Osteoblast (primary cell): ENCODE measurements around the gene APOBEC3B. TPM values are rescaled to one million over a fixed set of nuclear protein-coding genes. Genes with fewer than 3 reads are reported as not detected.
"Not testable (repeated sequence)": the region's sequence is repeated elsewhere in the genome, so short reads cannot be mapped to it uniquely, and the experiment has no call there.

Experiments used
- DNase-seq: peaks from one replicate; pipeline ENCODE4 v3.0.0; 2011; ENCODE audit warnings: low spot score, mixed read lengths; ENCODE audit not compliant: insufficient read length; ENCODE audit errors: missing footprints
- H2AFZ ChIP-seq: 2 replicates; pipeline ENCODE4 v1.6.0; 2011; ENCODE audit warnings: mild to moderate bottlenecking, low read length
- H3K27ac ChIP-seq: 2 replicates; pipeline ENCODE4 v1.5.1; 2011; ENCODE audit warnings: mild to moderate bottlenecking, low read depth, low read length, moderate library complexity
- H3K27me3 ChIP-seq: 2 replicates; pipeline ENCODE4 v1.6.0; 2012; ENCODE audit warnings: mild to moderate bottlenecking, control low read depth, inconsistent platforms, low read length, moderate library complexity; ENCODE audit not compliant: insufficient read depth
- H3K36me3 ChIP-seq: 2 replicates; pipeline ENCODE4 v1.5.1; 2011; ENCODE audit warnings: mild to moderate bottlenecking, low read length, control low read depth, moderate library complexity; ENCODE audit not compliant: insufficient read depth
- H3K4me1 ChIP-seq: 2 replicates; pipeline ENCODE4 v1.5.1; 2011; ENCODE audit warnings: mild to moderate bottlenecking, low read length, control low read depth, moderate library complexity; ENCODE audit not compliant: insufficient read depth
- H3K4me2 ChIP-seq: 2 replicates; pipeline ENCODE4 v1.6.0; 2011; ENCODE audit warnings: mild to moderate bottlenecking, low read length; ENCODE audit not compliant: insufficient read depth
- H3K4me3 ChIP-seq: fragments of 200-600 bp; sonication (generic); 3 replicates; pipeline ENCODE4 v1.5.1; 2012; ENCODE audit warnings: mild to moderate bottlenecking, low read length, inconsistent platforms; ENCODE audit not compliant: insufficient read depth
- H3K79me2 ChIP-seq: 2 replicates; pipeline ENCODE4 v1.6.0; 2012; ENCODE audit warnings: mild to moderate bottlenecking, low read length, control low read depth, inconsistent platforms; ENCODE audit not compliant: insufficient read depth
- H3K9me3 ChIP-seq: 2 replicates; pipeline ENCODE4 v1.5.1; 2011; ENCODE audit warnings: low read depth, low read length, control low read depth
- H4K20me1 ChIP-seq: 2 replicates; pipeline ENCODE4 v1.6.0; 2012; ENCODE audit warnings: mild to moderate bottlenecking, low read length, control low read depth; ENCODE audit not compliant: insufficient read depth
- CTCF ChIP-seq: IDR thresholded peaks from 2 replicates; pipeline ENCODE4 v1.5.1; 2011; ENCODE audit warnings: mild to moderate bottlenecking, low read depth, low read length, moderate library complexity; ENCODE audit errors: extremely low read depth
- total RNA-seq: library from RNA; depleted of rRNA; stranded (reverse); fragments of >200 nt; gene quantifications from 2 replicates; pipeline ENCODE4 v1.2.3, GENCODE V29; 2012

APOBEC3B gene
- total RNA-seq, 1 donor = 0.36 TPM

GRCh38 chr22:38986629-38987028, 4.5 kb downstream of the APOBEC3B start:
- H2AFZ ChIP-seq = no peak overlapping the region
- H3K4me1 ChIP-seq = peaks cover 12% of the 10 kb centered on the region
- H3K27me3 ChIP-seq = no peaks in the 10 kb centered on the region
- H3K9me3 ChIP-seq = no peaks in the 10 kb centered on the region
- TF ChIP-seq CTCF = no peak
- no peaks in the 10 kb centered on the region for H3K79me2 ChIP-seq
- no peak overlapping the region for H3K4me3 ChIP-seq
- no peak overlapping the region for H3K4me2 ChIP-seq
- no peak for DNase-seq
- no peak overlapping the region for H3K27ac ChIP-seq
- H3K36me3 ChIP-seq = no peaks in the 10 kb centered on the region
- H4K20me1 ChIP-seq = no peaks in the 10 kb centered on the region

- H3K27me3 ChIP-seq = no peaks in the 10 kb centered on the region
- no peak overlapping the region for H2AFZ ChIP-seq
- H3K27ac ChIP-seq = no peak overlapping the region
- TF ChIP-seq CTCF = no peak
- no peaks in the 10 kb centered on the region for H3K79me2 ChIP-seq
- H3K9me3 ChIP-seq = no peaks in the 10 kb centered on the region
- no peak for DNase-seq
- no peaks in the 10 kb centered on the region for H4K20me1 ChIP-seq
- H3K36me3 ChIP-seq = no peaks in the 10 kb centered on the region
- H3K4me3 ChIP-seq = no peak overlapping the region
- peaks cover 7% of the 10 kb centered on the region for H3K4me1 ChIP-seq
- no peak overlapping the region for H3K4me2 ChIP-seq
These were observed 5.2 kb downstream of the APOBEC3B start for GRCh38 chr22:38987171-38987895.

DNA sequence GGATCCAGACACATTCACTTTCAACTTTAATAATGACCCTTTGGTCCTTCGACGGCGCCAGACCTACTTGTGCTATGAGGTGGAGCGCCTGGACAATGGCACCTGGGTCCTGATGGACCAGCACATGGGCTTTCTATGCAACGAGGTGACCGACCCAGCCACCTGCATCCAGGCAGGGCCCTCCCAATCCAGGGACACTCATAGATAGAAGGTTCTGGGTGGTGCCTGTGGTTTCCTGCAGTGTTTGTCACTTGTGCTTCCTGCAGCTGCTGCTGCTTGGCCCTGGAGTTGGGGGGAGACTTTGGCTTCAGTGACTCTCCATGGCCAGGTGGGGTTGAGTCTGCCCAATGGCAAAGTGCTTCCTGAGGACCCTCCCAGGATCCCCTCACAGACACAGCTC, 7.3 kb downstream of the APOBEC3B start:
- DNase-seq = no peak
- no peaks in the 10 kb centered on the region for H3K36me3 ChIP-seq
- no peak for TF ChIP-seq CTCF
- no peaks in the 10 kb centered on the region for H3K27me3 ChIP-seq
- no peaks in the 10 kb centered on the region for H4K20me1 ChIP-seq
- no peaks in the 10 kb centered on the region for H3K4me1 ChIP-seq
- no peak overlapping the region for H2AFZ ChIP-seq
- no peaks in the 10 kb centered on the region for H3K9me3 ChIP-seq
- H3K4me2 ChIP-seq = no peak overlapping the region
- H3K79me2 ChIP-seq = no peaks in the 10 kb centered on the region
- H3K27ac ChIP-seq = no peak overlapping the region
- H3K4me3 ChIP-seq = no peak overlapping the region

GRCh38 chr22:38992871-38993371, 10.8 kb downstream of the APOBEC3B start:
- H3K27ac ChIP-seq, H3K4me1 ChIP-seq, H3K27me3 ChIP-seq, H3K4me2 ChIP-seq, H3K9me3 ChIP-seq, H3K79me2 ChIP-seq, H3K4me3 ChIP-seq, H2AFZ ChIP-seq, H3K36me3 ChIP-seq, DNase-seq, H4K20me1 ChIP-seq: not testable (repeated sequence)
